Epithelial cell of esophagus (primary cell): Measurements from ENCODE around the gene AP4E1.
"Not testable (repeated sequence)": the region's sequence is repeated elsewhere in the genome, so short reads cannot be mapped to it uniquely, and the experiment has no call there.

Experiments used
- DNase-seq: peaks from one replicate; pipeline ENCODE4 v3.0.0; 2010; ENCODE audit warnings: low read depth
- H3K4me3 ChIP-seq: 2 replicates; pipeline ENCODE4 v1.5.1; 2011; ENCODE audit warnings: mild to moderate bottlenecking, low read length, control low read depth
- CTCF ChIP-seq: IDR thresholded peaks from 2 replicates; pipeline ENCODE4 v1.5.1; 2011; ENCODE audit warnings: low read depth, mild to moderate bottlenecking, low read length, control low read depth, inconsistent platforms; ENCODE audit not compliant: insufficient read depth; ENCODE audit errors: missing control alignments

AP4E1 gene

GRCh38 chr15:50940506-50940905, 32.0 kb downstream of the AP4E1 start:
- DNase-seq = peak; percentile 23
- no peak overlapping the region for H3K4me3 ChIP-seq
- no peak for TF ChIP-seq CTCF

GRCh38 chr15:50943638-50944037, 35.2 kb downstream of the AP4E1 start:
- no peak overlapping the region for H3K4me3 ChIP-seq
- TF ChIP-seq CTCF = no peak
- DNase-seq = peak; percentile 65

DNA sequence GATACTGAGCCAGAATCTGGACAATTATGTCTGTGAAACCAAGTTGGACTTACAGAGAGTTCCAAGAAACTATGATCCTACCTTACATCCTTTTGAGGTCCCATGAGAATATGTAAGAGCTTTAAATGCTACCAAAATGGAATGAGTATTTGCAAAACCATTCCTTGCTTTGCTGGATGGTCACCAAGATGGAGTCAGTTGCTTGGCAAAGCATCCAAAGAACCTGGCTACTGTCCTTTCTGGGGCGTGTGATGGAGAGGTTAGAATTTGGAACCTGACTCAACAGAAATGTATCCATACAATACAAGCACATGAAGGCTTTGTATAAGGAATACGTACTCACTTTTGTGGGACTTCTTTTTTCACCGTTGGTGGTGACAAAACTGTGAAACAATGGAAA, 36.2 kb downstream of the AP4E1 start:
- no peak for TF ChIP-seq CTCF
- no peak overlapping the region for H3K4me3 ChIP-seq
- DNase-seq = no peak

GRCh38 chr15:50945725-50946124, 37.2 kb downstream of the AP4E1 start:
- DNase-seq = peak; percentile 38
- no peak for TF ChIP-seq CTCF

GRCh38 chr15:50950745-50951144, 42.3 kb downstream of the AP4E1 start:
- not testable (repeated sequence) for DNase-seq, H3K4me3 ChIP-seq

More at GRCh38 chr15:50945725-50946124, 37.2 kb downstream of the AP4E1 start:
- H3K4me3 ChIP-seq = no peak overlapping the region

DNA sequence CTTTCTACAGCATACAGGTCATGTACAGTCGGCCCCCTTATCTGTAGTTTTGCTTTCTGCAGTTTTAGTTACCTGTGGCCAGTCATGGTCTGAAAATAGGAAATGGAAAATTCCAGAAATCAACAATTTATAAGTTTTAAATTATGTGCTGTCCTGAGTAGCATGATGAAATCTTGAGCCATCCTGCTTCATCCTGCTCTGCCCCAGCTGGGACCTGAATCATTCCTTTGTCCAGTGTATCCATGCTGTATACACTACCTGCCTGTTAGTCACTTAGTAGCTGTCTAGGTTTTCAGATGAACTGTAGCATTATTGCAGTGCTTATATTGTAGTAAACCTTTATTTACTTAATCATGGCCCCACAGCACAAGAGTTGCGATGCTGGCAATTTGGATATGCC, 44.8 kb downstream of the AP4E1 start:
- TF ChIP-seq CTCF = no peak
- DNase-seq = peak; percentile 83

GRCh38 chr15:50954837-50955236, 46.4 kb downstream of the AP4E1 start:
- DNase-seq = not testable (repeated sequence)

More for the DNA sequence above, 44.8 kb downstream of the AP4E1 start:
- H3K4me3 ChIP-seq = no peak overlapping the region

GRCh38 chr15:50959717-50960116, 51.2 kb downstream of the AP4E1 start:
- TF ChIP-seq CTCF = no peak
- H3K4me3 ChIP-seq = no peak overlapping the region
- DNase-seq = no peak

More at GRCh38 chr15:50954837-50955236, 46.4 kb downstream of the AP4E1 start:
- not testable (repeated sequence) for H3K4me3 ChIP-seq
